DOHH2 (cell line): Measurements from ENCODE around the gene PXK.

ENCODE experiments used
- EZH2phosphoT487 ChIP-seq: fragments of 200-600 bp; sonication (generic); IDR thresholded peaks from 2 replicates; pipeline ENCODE4 v1.6.1; 2017; ENCODE audit warnings: borderline replicate concordance, mild to moderate bottlenecking, antibody characterized with exemption, low read length, moderate library complexity, mixed read lengths
- TF ChIP-seq, protein P1 (sequence below): fragments of 200-600 bp; sonication (generic); IDR thresholded peaks from one replicate; pipeline ENCODE4 v1.5.1; 2014; ENCODE audit warnings: antibody characterized with exemption, mild to moderate bottlenecking, low read depth, low read length; ENCODE audit not compliant: poor library complexity, severe bottlenecking

DNA sequence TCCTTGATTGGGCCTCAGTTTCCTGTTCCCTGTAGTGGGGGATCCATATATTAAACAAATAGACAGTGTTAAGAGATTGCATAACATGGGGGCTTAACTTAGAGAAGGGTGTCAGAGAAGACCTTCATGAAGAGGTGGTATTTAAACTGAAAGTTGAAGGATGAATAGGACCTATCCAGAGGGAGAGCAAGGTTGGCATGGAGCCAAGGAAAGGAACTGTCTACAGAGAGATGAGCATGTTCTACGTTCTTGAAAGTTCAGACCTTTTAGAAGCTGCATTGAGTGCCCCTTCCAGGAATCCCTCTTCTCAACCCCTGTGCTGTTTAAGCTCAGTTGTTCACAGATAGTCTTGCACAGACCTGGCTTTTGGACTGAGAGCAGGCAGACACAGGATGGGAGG is 24.0 kb upstream of the PXK start:
- TF ChIP-seq, protein P1, sequence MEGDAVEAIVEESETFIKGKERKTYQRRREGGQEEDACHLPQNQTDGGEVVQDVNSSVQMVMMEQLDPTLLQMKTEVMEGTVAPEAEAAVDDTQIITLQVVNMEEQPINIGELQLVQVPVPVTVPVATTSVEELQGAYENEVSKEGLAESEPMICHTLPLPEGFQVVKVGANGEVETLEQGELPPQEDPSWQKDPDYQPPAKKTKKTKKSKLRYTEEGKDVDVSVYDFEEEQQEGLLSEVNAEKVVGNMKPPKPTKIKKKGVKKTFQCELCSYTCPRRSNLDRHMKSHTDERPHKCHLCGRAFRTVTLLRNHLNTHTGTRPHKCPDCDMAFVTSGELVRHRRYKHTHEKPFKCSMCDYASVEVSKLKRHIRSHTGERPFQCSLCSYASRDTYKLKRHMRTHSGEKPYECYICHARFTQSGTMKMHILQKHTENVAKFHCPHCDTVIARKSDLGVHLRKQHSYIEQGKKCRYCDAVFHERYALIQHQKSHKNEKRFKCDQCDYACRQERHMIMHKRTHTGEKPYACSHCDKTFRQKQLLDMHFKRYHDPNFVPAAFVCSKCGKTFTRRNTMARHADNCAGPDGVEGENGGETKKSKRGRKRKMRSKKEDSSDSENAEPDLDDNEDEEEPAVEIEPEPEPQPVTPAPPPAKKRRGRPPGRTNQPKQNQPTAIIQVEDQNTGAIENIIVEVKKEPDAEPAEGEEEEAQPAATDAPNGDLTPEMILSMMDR: no peak
- TF ChIP-seq EZH2phosphoT487: no peak
